NCI-H1048 (cell line): ENCODE results near the gene PPP1R27.

Experiments
- DNase-seq: peaks from one replicate; lab custom pipeline; 2025; lab: John Stamatoyannopoulos, UW

PPP1R27 gene

GRCh38 chr17:81804559-81805399 is 30.1 kb downstream of the PPP1R27 start:
- DNase-seq = no peak

GRCh38 chr17:81803728-81804558 is 30.9 kb downstream of the PPP1R27 start, which contains the start of gene GCGR:
Gene GCGR (plus strand): TSS chr17:81804150. CDS start chr17:81809019, 4,869 bp downstream.
- no peak for DNase-seq

- no peak for DNase-seq
Observed at GRCh38 chr17:81802856-81803643, 31.8 kb downstream of the PPP1R27 start.

GRCh38 chr17:81802048-81802758 is 32.6 kb downstream of the PPP1R27 start:
- DNase-seq = no peak

- DNase-seq = no peak
Observed at GRCh38 chr17:81801327-81801726, 33.5 kb downstream of the PPP1R27 start.

GRCh38 chr17:81794509-81794908 is 40.3 kb downstream of the PPP1R27 start:
- DNase-seq = no peak

GRCh38 chr17:81794074-81794476 is 40.8 kb downstream of the PPP1R27 start:
- DNase-seq = no peak

- DNase-seq = no peak
Observed at GRCh38 chr17:81792675-81793615, 41.9 kb downstream of the PPP1R27 start.
